Psoas muscle (tissue), 8 donors: ENCODE measurements around the gene FBXO45. TPM values are rescaled to one million over a fixed set of nuclear protein-coding genes. Genes with fewer than 3 reads are reported as not detected.
A peak's percentile ranks its signal among the peaks of the same experiment; 100 is the strongest.

Source experiments
- ATAC-seq, 4 donors: fragments of 200-7000 bp; cut with Tn5 transposase; one replicate each; pipeline ENCODE4 v1.9.1; 2020; ENCODE audit warnings: moderate library complexity in 3 of 4, mild to moderate bottlenecking in 2 of 4
- DNase-seq, 2 donors: peaks; one replicate each; pipeline ENCODE4 v3.0.0-alpha.2; 2020
- H3K27ac ChIP-seq: fragments of 200-600 bp; one replicate; pipeline ENCODE4 v1.8.0; 2022
- H3K27me3 ChIP-seq, 3 donors: fragments of 200-600 bp in 1 of 3; one replicate each; pipeline versions ENCODE4 v1.6.1 to v1.8.0; 2013 to 2022; ENCODE audit warnings: low read length in 2 of 3, mild to moderate bottlenecking in 2 of 3, moderate library complexity in 1 of 3; ENCODE audit not compliant: insufficient read depth in 3 of 3
- H3K36me3 ChIP-seq, 2 donors: fragments of 200-600 bp in 1 of 2; one replicate each; pipeline versions ENCODE4 v1.6.1 to v1.8.0; 2013 to 2022; ENCODE audit warnings: low read depth in 1 of 2, mild to moderate bottlenecking in 1 of 2, moderate library complexity in 1 of 2; ENCODE audit not compliant: insufficient read depth in 1 of 2
- H3K4me1 ChIP-seq: fragments of 200-600 bp; one replicate; pipeline ENCODE4 v1.8.0; 2022
- H3K4me3 ChIP-seq: fragments of 200-600 bp; one replicate; pipeline ENCODE4 v1.8.0; 2022; ENCODE audit warnings: mild to moderate bottlenecking
- H3K9me3 ChIP-seq: fragments of 200-600 bp; one replicate; pipeline ENCODE4 v1.8.0; 2022
- WGBS, 3 donors: extraction: QIAGEN DNeasy Blood & Tissue Kit; methylation state at CpG; one replicate each; pipeline versions ENCODE4 v1.1.6 to v1.1.7; 2013; 5-methylcytosine and 5-hydroxymethylcytosine counted together
- intact Hi-C, 2 donors: fragments of 100-400 bp; cut with DNase I; formaldehyde crosslinking; loops; one replicate each; pipeline versions ENCODE4 v1.11.0 to v1.14.2; 2022
- polyA plus RNA-seq, 3 donors: library from polyadenylated mRNA; stranded (reverse); fragments of 200-250 nt; gene quantifications; one replicate each; pipeline ENCODE4 v1.2.3, GENCODE V29; 2013
- total RNA-seq, 4 donors: library from RNA; stranded (reverse); fragmentation: NEBNext Ultra II Directional in 2 of 4; extraction: Animal tissue kit (Norgen Biotek cat#: 25700) in 2 of 4; gene quantifications; one replicate each; pipeline versions ENCODE4 v1.2.1 to v1.2.4, GENCODE V29; 2021 to 2023
- TF ChIP-seq, protein P1 (sequence below): fragments of 200-600 bp; IDR thresholded peaks from one replicate; pipeline ENCODE4 v1.8.0; 2022; ENCODE audit warnings: antibody characterized with exemption
- donor health status: healthy with polysubstance abuse.
- donor health status: DM: no; HTN: no; CAD: no; lungs with moderate emphysema.
- donor health status: Bipolar disorder and iron deficiency.
- donor health status: healthy.
- donor health status: DM: yes; HTN: yes; CAD: no.
- donor health status: DM: no; HTN: no; CAD: no.
- donor health status: DM: no; HTN: no; CAD: no.
- donor health status: DM: yes; HTN: yes; CAD: no.

The FBXO45 gene
- total and polyA plus RNA-seq, 7 donors: 9.2 to 37.0 (median 15.3) TPM

DNA sequence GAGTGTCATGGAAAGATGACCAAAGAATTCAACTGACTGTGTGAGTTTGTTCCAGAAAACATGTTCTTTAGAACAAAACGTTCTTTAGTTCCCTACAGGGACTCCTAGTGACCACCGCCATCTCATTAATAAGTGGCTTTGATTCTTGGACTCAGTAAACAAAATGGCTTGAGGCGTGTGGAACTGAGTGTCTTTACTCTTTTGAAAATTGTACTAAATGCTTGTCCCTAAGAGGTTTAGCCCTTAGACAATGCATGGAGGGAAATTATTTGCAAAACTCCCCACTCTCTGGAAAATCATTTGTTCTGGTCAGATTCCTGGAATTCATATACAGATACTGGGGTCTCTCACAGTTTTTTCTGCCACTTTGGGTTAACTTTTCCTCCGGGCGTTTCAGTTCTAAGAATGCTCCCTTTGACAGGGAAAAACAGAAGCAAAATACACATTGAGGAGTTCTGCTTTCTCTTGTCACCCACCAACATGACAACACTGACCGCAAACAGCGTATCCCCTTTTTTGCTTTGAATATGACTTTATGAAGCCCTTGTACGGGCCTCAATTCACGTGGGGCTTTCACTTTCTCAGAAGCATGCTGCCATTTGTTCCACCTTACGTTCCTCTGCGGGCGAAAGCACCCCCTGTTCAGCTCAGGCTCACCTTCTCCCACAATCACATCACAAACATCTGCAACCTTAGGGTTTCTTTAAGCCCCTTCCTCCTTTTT is 55.8 kb downstream of the FBXO45 start:
- TF ChIP-seq, protein P1, sequence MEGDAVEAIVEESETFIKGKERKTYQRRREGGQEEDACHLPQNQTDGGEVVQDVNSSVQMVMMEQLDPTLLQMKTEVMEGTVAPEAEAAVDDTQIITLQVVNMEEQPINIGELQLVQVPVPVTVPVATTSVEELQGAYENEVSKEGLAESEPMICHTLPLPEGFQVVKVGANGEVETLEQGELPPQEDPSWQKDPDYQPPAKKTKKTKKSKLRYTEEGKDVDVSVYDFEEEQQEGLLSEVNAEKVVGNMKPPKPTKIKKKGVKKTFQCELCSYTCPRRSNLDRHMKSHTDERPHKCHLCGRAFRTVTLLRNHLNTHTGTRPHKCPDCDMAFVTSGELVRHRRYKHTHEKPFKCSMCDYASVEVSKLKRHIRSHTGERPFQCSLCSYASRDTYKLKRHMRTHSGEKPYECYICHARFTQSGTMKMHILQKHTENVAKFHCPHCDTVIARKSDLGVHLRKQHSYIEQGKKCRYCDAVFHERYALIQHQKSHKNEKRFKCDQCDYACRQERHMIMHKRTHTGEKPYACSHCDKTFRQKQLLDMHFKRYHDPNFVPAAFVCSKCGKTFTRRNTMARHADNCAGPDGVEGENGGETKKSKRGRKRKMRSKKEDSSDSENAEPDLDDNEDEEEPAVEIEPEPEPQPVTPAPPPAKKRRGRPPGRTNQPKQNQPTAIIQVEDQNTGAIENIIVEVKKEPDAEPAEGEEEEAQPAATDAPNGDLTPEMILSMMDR: no peak
- Histone ChIP-seq H3K4me3 (no peak overlapping the region), H3K9me3 (no peaks in the 10 kb centered on the region), H3K4me1 (no peaks in the 10 kb centered on the region), H3K27me3 (no peaks in the 10 kb centered on the region), H3K36me3 (no peaks in the 10 kb centered on the region), H3K27ac (no peak overlapping the region)
- WGBS, 3 donors: 61 to 69% (median 68%) methylated on average over 12 of the region's 12 CpGs
- intact Hi-C loops: no loop called here
- DNase-seq (no peak), ATAC-seq (no peak)

DNA sequence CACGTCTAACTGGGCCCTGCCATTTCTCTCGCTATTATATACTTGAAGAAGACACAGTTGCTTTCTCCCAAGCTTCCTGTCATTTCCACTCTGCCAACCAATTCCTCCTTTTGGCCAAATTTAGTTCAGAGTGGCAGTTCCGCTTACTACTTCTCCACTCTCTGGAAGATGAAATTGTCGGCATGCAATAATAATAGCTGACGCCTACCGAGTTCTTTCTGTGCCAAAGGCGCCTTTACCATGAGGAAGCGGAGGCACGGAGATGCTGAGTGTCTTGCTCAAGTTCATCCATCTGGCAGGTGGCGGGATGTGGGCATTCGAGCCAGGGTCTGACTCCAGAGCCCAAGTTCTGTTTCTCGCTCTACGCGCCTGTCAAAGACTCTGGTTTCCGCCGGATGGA is 56.4 kb downstream of the FBXO45 start:
- TF ChIP-seq, protein P1: no peak
- no peaks in the 10 kb centered on the region for H3K9me3 ChIP-seq
- ATAC-seq: peak in 1 of 4 donors; percentile 41
- no peaks in the 10 kb centered on the region for H3K4me1 ChIP-seq
- H3K4me3 ChIP-seq: no peak overlapping the region
- H3K36me3 ChIP-seq: no peaks in the 10 kb centered on the region
- 88 to 91% (median 90%) methylated on average over 16 of the region's 16 CpGs for WGBS, 3 donors
- peak in 1 of 2 donors; percentile 35 for DNase-seq
- intact Hi-C loops: no loop called here
- H3K27me3 ChIP-seq: no peaks in the 10 kb centered on the region
- no peak overlapping the region for H3K27ac ChIP-seq

DNA sequence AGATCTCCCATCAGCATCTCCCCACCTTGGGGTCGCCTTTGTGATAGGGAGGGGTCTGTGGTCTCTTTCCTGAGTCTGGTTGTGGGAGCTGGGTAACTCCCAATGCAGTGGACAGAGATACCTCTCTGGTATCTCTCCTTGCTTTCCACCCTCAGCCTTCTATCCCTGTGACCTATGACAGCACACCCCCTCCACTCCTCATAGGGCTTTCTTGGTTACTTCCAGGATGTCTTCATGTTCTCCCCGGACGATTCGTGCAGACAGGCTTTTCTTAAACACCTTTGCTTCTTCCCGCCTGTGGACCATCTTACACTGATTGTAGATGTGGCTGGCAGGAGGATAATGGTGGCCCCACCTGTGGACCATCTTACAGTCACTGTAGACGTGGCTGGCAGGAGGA is 56.9 kb downstream of the FBXO45 start:
- H3K36me3 ChIP-seq: no peaks in the 10 kb centered on the region
- H3K27ac ChIP-seq: no peak overlapping the region
- TF ChIP-seq, protein P1: no peak
- WGBS, 3 donors: 87 to 93% (median 88%) methylated on average over 5 to 6 of the region's 6 CpGs
- H3K27me3 ChIP-seq: no peaks in the 10 kb centered on the region
- H3K4me3 ChIP-seq: no peak overlapping the region
- DNase-seq (no peak), ATAC-seq (no peak)
- no peaks in the 10 kb centered on the region for H3K9me3 ChIP-seq
- intact Hi-C loops: no loop called here
- no peaks in the 10 kb centered on the region for H3K4me1 ChIP-seq

DNA sequence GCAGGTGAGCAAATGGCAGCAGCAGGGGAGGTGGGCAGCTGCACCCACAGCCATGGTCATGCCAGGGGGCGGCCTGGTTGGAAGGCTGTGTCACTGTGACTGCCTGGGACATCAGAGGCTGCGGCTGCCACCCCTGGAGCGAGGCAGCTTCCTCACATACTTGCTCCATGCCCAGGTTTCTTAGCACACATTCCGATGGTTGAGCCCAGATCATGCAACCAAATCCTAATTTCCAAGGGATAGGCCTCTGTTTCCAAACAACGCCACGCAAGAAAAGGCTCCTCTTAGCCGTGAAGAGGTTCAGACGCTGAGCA is 59.4 kb downstream of the FBXO45 start:
- TF ChIP-seq, protein P1: no peak
- H3K27ac ChIP-seq: no peak overlapping the region
- intact Hi-C loops: no loop called here
- no peaks in the 10 kb centered on the region for H3K27me3 ChIP-seq
- no peaks in the 10 kb centered on the region for H3K36me3 ChIP-seq
- no peak overlapping the region for H3K4me3 ChIP-seq
- no peak for DNase-seq
- WGBS, 3 donors: 81 to 89% (median 89%) methylated on average over 8 of the region's 8 CpGs
- no peaks in the 10 kb centered on the region for H3K9me3 ChIP-seq
- H3K4me1 ChIP-seq: peaks cover 6% of the 10 kb centered on the region
- no peak for ATAC-seq

DNA sequence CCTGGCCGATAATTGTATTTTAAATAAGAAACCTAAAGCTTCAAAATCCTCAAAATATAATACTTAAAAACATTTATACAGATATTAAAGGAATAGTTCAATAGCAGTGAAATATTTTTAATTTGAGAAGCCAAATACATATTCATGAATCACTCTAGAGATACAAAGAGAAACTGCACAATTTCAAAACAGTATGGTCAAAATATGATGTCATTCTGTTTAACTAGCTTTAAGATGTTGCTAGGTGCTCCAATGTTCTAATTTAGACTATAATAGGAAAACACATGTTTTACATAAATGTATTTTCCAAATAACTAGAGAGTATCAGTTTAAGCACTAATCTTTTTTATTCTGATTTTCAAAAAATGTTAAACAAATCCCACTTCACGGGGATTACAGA is 60.8 kb downstream of the FBXO45 start:
- Histone ChIP-seq H3K9me3 (no peaks in the 10 kb centered on the region), H3K4me1 (peaks cover 6% of the 10 kb centered on the region), H3K36me3 (no peaks in the 10 kb centered on the region), H3K4me3 (no peak overlapping the region), H3K27ac (no peak overlapping the region), H3K27me3 (no peaks in the 10 kb centered on the region)
- WGBS, 3 donors: 84 to 91% (median 90%) methylated on average over 2 of the region's 2 CpGs
- no peak for DNase-seq
- intact Hi-C loops: no loop called here
- no peak for ATAC-seq
- TF ChIP-seq, protein P1: no peak
